Measurements from ENCODE around the gene PC. TPM values are rescaled to one million over a fixed set of nuclear protein-coding genes. Genes with fewer than 3 reads are reported as not detected.

The PC gene
- total and polyA plus RNA-seq, 7 donors = 2.0 to 40.2 (median 11.8) TPM

DNA sequence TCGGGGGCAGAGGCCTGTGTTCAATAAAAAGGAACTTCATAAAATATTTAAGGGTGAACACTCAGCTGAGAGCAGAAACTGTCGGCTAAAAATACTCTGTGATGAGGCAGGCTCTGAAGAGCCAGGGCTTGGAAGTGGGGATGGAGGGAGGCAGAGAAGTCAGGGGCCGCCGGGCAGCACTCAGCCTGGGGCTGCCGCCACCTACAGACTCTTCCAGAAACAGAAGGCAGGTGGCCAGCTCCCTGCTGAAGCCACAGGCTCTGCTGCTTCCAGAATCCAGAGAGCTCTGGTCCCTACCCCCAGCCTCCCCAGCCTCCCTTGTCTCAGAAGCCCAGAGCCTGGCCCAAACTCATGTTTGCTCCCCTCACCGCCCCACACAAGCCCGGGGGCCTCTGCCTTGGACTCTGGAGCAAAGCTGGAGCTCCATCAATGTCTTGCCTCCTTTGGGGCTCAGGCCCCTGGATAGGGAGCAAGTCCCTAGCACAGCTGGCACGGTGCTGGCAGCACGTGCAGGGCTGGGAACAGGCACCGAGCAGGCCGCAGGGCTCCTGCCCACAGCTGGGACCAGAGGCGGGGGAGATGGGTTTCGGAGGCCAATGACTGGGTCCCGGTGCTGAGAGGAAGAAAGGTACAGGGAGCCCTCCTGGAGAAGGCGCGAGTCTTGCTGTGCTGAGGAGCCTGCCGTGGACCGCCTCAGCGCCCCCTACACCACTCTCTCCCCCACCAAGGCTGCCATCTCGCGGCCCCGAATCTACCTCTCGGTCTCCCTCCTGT is 93.1 kb downstream of the PC start:
- intact Hi-C loops (cut with DNase I) = no loop called here
- no peak for DNase-seq
- H3K9me3 ChIP-seq = no peaks in the 10 kb centered on the region
- peaks cover 0 to 4% (median under 1%) of the 10 kb centered on the region in 4 donors for H3K36me3 ChIP-seq
- no peak overlapping the region for H3K4me3 ChIP-seq
- H3K27ac ChIP-seq = no peak overlapping the region
- TF ChIP-seq POLR2A (IDR thresholded peaks at IDR 0.05) = no peak
- TF ChIP-seq, protein P1, sequence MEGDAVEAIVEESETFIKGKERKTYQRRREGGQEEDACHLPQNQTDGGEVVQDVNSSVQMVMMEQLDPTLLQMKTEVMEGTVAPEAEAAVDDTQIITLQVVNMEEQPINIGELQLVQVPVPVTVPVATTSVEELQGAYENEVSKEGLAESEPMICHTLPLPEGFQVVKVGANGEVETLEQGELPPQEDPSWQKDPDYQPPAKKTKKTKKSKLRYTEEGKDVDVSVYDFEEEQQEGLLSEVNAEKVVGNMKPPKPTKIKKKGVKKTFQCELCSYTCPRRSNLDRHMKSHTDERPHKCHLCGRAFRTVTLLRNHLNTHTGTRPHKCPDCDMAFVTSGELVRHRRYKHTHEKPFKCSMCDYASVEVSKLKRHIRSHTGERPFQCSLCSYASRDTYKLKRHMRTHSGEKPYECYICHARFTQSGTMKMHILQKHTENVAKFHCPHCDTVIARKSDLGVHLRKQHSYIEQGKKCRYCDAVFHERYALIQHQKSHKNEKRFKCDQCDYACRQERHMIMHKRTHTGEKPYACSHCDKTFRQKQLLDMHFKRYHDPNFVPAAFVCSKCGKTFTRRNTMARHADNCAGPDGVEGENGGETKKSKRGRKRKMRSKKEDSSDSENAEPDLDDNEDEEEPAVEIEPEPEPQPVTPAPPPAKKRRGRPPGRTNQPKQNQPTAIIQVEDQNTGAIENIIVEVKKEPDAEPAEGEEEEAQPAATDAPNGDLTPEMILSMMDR (IDR thresholded peaks at IDR 0.05) = no peak
- no peak for TF ChIP-seq EP300 (IDR thresholded peaks at IDR 0.05)
- TF ChIP-seq POLR2AphosphoS5 (IDR thresholded peaks at IDR 0.05) = no peak
- WGBS, 2 donors = 65 to 86% methylated on average over 23 of the region's 23 CpGs
- no peaks in the 10 kb centered on the region for H3K27me3 ChIP-seq
- H3K4me1 ChIP-seq = no peaks in the 10 kb centered on the region

DNA sequence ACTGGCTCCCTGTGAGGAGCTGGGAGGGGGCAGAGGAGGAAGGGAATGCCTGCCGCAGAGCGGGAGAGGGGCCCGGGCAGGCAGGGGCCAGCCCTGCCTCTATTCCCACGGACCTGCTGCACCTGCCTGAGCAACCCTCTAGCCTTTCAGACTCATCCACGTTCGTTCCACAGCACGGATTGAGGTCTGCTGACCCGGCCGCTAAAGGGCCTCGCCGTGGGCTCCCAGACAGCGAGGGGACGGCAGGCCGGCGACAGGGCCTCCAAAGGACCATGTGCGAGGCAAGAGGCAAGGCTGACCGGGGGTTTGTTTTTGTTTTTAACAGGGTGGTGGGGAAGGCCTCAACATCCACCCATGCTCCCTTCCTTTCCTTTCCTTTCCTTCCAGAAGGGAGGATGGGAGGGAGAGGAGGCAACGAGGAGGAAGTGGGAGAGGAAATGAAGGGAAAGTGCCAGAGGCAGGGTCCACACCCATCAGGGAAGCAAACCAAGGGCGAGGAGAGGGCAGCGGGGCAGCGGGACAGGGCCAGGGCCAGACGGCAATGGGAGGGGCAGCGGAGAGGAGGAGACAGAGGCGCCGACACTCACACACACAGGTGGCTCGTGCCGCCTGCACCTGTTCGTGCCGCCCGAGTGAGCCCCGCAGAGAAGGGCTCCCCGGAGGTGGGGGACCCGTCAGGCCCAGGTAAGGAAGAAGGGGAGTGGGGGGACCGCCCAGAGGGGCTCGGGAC is 93.8 kb downstream of the PC start:
- DNase-seq = no peak
- Histone ChIP-seq H3K27ac (no peak overlapping the region), H3K36me3 (no peaks in the 10 kb centered on the region), H3K9me3 (no peaks in the 10 kb centered on the region), H3K4me1 (no peaks in the 10 kb centered on the region), H3K4me3 (no peak overlapping the region), H3K27me3 (no peaks in the 10 kb centered on the region)
- WGBS, 2 donors = 24 to 70% methylated on average over 35 of the region's 35 CpGs
- TF ChIP-seq POLR2A (IDR thresholded peaks at IDR 0.05) (no peak), EP300 (IDR thresholded peaks at IDR 0.05) (no peak), POLR2AphosphoS5 (IDR thresholded peaks at IDR 0.05) (no peak)
- TF ChIP-seq, protein P1 (IDR thresholded peaks at IDR 0.05) = no peak
- intact Hi-C loops (cut with DNase I) = no loop called here

DNA sequence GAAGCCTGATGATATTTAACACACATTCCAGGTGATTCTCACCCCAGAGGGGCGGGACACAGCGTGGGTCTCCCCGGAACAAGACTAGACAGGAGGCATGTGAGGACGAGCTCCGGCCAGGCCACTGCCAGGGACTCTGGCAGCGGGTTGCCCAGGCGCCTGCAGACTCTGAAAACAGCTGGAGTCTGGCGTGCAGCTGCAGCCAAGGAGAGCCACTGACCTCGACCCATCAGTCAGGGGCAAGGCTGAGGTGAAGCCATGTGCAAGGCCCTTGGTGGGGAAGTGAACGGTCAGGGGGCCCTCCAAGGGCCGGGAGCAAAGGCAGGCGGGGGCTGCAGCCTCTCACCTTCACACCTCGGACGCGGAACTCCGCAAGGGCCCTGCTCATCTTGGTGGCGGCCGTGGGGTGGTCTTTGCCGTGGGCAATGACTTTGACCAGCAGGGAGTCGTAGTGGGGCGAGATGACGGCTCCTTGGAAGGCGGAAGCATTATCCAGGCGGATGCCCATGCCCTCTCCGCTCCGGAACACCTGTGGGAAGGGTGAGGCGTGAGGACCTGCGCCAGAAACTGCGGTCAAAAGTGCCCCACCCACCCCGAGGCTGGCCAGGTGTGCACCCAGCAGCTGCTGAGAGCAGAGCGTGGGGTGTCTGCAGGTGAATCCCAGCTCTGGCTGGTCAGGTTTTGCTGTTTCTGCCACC is 94.6 kb downstream of the PC start:
- TF ChIP-seq EP300 (IDR thresholded peaks at IDR 0.05) = no peak
- TF ChIP-seq, protein P1 (IDR thresholded peaks at IDR 0.05) = no peak
- no peak for TF ChIP-seq POLR2AphosphoS5 (IDR thresholded peaks at IDR 0.05)
- TF ChIP-seq POLR2A (IDR thresholded peaks at IDR 0.05) = no peak
- no peak overlapping the region for H3K4me3 ChIP-seq

DNA sequence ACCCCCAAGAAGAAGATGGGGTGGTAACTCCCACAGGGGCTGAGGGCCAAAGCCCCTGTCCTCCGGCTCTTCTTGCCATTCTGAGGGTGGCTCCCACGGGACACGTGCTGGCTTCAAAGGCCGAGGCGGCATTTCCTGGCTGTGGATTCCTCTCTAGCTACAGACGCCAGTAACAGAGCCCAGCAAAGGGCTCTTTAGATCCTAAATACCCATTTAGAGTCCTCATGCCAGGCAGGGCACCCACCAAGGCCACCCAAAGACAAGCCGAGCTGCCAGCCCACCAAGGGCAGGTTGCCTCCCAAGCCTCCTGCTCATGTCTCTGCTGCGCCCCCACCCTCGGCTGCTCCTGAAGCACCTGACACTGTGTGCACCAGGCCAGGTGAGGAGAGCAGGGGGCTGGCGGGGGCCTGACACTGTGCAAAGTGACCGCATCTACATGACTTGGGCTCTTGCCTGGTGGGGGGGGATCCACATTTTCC is 95.6 kb downstream of the PC start:
- intact Hi-C loops (cut with DNase I) = no loop called here
- DNase-seq = peak; percentile 63
- Histone ChIP-seq H3K27me3 (no peaks in the 10 kb centered on the region), H3K36me3 (no peaks in the 10 kb centered on the region), H3K9me3 (no peaks in the 10 kb centered on the region), H3K4me3 (no peak overlapping the region), H3K27ac (no peak overlapping the region), H3K4me1 (peaks cover 0 to under 1% (median 0%) of the 10 kb centered on the region in 4 donors)
- WGBS, 2 donors = 91 to 95% methylated on average over 11 of the region's 11 CpGs
- TF ChIP-seq, protein P1 (IDR thresholded peaks at IDR 0.05) = no peak
- TF ChIP-seq POLR2AphosphoS5 (IDR thresholded peaks at IDR 0.05) = no peak
- TF ChIP-seq EP300 (IDR thresholded peaks at IDR 0.05) = no peak
- TF ChIP-seq POLR2A (IDR thresholded peaks at IDR 0.05) = no peak

More for the DNA sequence above, 94.6 kb downstream of the PC start:
- intact Hi-C loops (cut with DNase I) = no loop called here
- 40 to 85% methylated on average over 31 of the region's 31 CpGs for WGBS, 2 donors
- no peak for DNase-seq
- Histone ChIP-seq H3K4me1 (no peaks in the 10 kb centered on the region), H3K36me3 (no peaks in the 10 kb centered on the region), H3K27ac (no peak overlapping the region), H3K9me3 (no peaks in the 10 kb centered on the region), H3K27me3 (no peaks in the 10 kb centered on the region)

Data from sigmoid colon (tissue), 7 donors.